ENCODE measurements around the gene PRSS53.
"Not testable (repeated sequence)": the region's sequence is repeated elsewhere in the genome, so short reads cannot be mapped to it uniquely, and the experiment has no call there.

PRSS53 gene

GRCh38 chr16:31107465-31107867 lies 18.7 kb upstream of the PRSS53 start:
- Histone ChIP-seq H3K27ac (ENCODE audit: low read length) (peak overlapping the region; percentile 71; the same call in 1 of the 2 replicates), H3K79me2 (ENCODE audit: insufficient read depth, low read length) (peaks cover 19% of the 10 kb centered on the region), H3K36me3 (ENCODE audit: insufficient read depth, low read length) (peaks cover 33% of the 10 kb centered on the region), H3K4me2 (ENCODE audit: insufficient read depth, low read length) (peak overlapping the region; percentile 87), H3K4me1 (ENCODE audit: insufficient read depth, low read length) (peaks cover 25% of the 10 kb centered on the region), H3K4me3 (ENCODE audit: low read depth in 1 of 2, low read length in 2 of 2) (peak overlapping the region; percentile 74 to 83; a peak in 3 of 4 replicates), H3K9ac (ENCODE audit: low read depth, low read length) (peak overlapping the region; percentile 85), H3K9me3 (ENCODE audit: insufficient read depth, low read length, severe bottlenecking) (no peaks in the 10 kb centered on the region), H4K20me1 (ENCODE audit: insufficient read depth, low read length) (no peaks in the 10 kb centered on the region), H2AFZ (ENCODE audit: low read depth, low read length) (peak overlapping the region; percentile 92), H3K27me3 (ENCODE audit: insufficient read depth, low read length, poor library complexity) (no peaks in the 10 kb centered on the region)
- no peak for DNase-seq
- TF ChIP-seq EZH2 (IDR thresholded peaks at IDR 0.05; ENCODE audit: borderline replicate concordance, low read depth, low read length, severe bottlenecking): no peak
- no peak for TF ChIP-seq CTCF (IDR thresholded peaks at IDR 0.05; ENCODE audit: borderline replicate concordance, extremely low read depth, low read length, poor library complexity, severe bottlenecking)
- no peak for ATAC-seq (ENCODE audit: insufficient read depth, low read depth)

DNA sequence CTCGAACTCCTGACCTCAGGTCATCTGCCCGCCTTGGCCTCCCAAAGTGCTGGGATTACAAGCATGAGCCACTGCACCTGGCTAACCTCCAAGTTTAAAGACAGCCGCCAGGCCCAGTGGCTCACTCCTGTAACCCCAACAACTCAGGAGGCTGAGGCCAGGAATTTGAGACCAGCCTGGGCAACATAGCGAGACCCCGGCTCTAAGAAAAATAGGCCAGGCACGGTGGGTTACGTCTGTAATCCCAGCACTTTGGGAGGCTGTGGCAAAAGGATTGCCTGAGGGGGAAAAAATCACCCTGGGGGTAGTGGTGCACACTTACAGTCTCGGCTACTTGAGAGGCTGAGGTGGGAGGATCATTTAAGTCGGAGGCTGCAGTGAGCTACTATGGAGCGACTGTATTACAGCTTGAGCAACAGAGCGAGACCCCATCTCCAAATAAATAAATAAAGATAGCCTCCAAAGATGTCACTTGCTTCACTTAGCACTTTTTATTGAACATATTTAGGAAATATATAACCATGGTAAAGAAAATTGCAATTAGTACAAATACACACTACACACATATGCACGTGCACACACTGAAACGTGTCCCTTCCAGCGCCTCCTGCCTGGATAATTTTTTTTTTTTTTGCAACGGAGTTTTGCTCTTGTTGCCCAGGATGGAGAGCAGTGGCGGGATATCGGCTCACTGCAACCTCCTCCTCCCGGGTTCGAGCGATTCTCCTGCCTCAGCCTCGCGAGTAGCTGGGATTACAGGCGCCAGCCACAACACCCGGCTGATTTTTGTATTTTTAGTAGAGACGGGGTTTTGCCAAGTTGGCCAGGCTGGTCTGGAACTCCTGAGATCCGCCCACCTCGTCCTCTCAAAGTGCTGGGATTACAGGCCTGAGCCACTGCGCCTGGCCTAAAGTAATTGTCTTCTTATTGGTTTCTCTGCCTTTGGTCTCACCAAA lies 18.0 kb upstream of the PRSS53 start:
- Histone ChIP-seq H3K4me2 (ENCODE audit: insufficient read depth, low read length) (peak overlapping the region; percentile 87), H4K20me1 (ENCODE audit: insufficient read depth, low read length) (no peaks in the 10 kb centered on the region), H3K27ac (ENCODE audit: low read length) (peak overlapping the region; percentile 71; the same call in 1 of the 2 replicates), H3K4me3 (ENCODE audit: low read depth in 1 of 2, low read length in 2 of 2) (no peak overlapping the region; a peak in 1 of 4 replicates), H3K9ac (ENCODE audit: low read depth, low read length) (peak overlapping the region; percentile 85; the same call in 1 of the 2 replicates), H2AFZ (ENCODE audit: low read depth, low read length) (peak overlapping the region; percentile 92), H3K36me3 (ENCODE audit: insufficient read depth, low read length) (peaks cover 26% of the 10 kb centered on the region), H3K79me2 (ENCODE audit: insufficient read depth, low read length) (peaks cover 19% of the 10 kb centered on the region), H3K4me1 (ENCODE audit: insufficient read depth, low read length) (peaks cover 25% of the 10 kb centered on the region), H3K9me3 (ENCODE audit: insufficient read depth, low read length, severe bottlenecking) (no peaks in the 10 kb centered on the region), H3K27me3 (ENCODE audit: insufficient read depth, low read length, poor library complexity) (no peaks in the 10 kb centered on the region)
- TF ChIP-seq CTCF (IDR thresholded peaks at IDR 0.05; ENCODE audit: borderline replicate concordance, extremely low read depth, low read length, poor library complexity, severe bottlenecking) (no peak), EZH2 (IDR thresholded peaks at IDR 0.05; ENCODE audit: borderline replicate concordance, low read depth, low read length, severe bottlenecking) (no peak)
- no peak for DNase-seq
- ATAC-seq (ENCODE audit: insufficient read depth, low read depth): no peak

- no peak overlapping the region for H3K9ac ChIP-seq (ENCODE audit: low read depth, low read length)
- H4K20me1 ChIP-seq (ENCODE audit: insufficient read depth, low read length): no peaks in the 10 kb centered on the region
- H3K4me3 ChIP-seq (ENCODE audit: low read depth in 1 of 2, low read length in 2 of 2): no peak overlapping the region
- no peaks in the 10 kb centered on the region for H3K9me3 ChIP-seq (ENCODE audit: insufficient read depth, low read length, severe bottlenecking)
- H2AFZ ChIP-seq (ENCODE audit: low read depth, low read length): no peak overlapping the region
- H3K36me3 ChIP-seq (ENCODE audit: insufficient read depth, low read length): peaks cover 16% of the 10 kb centered on the region
- peaks cover 25% of the 10 kb centered on the region for H3K4me1 ChIP-seq (ENCODE audit: insufficient read depth, low read length)
- DNase-seq (peak; percentile 52), ATAC-seq (ENCODE audit: insufficient read depth, low read depth) (no peak)
- TF ChIP-seq EZH2 (IDR thresholded peaks at IDR 0.05; ENCODE audit: borderline replicate concordance, low read depth, low read length, severe bottlenecking) (no peak), CTCF (IDR thresholded peaks at IDR 0.05; ENCODE audit: borderline replicate concordance, extremely low read depth, low read length, poor library complexity, severe bottlenecking) (peak; percentile 65)
- H3K27me3 ChIP-seq (ENCODE audit: insufficient read depth, low read length, poor library complexity): no peaks in the 10 kb centered on the region
- peaks cover 19% of the 10 kb centered on the region for H3K79me2 ChIP-seq (ENCODE audit: insufficient read depth, low read length)
- H3K27ac ChIP-seq (ENCODE audit: low read length): no peak overlapping the region
- no peak overlapping the region for H3K4me2 ChIP-seq (ENCODE audit: insufficient read depth, low read length)
Observed at GRCh38 chr16:31105677-31106213, 17.0 kb upstream of the PRSS53 start.

DNA sequence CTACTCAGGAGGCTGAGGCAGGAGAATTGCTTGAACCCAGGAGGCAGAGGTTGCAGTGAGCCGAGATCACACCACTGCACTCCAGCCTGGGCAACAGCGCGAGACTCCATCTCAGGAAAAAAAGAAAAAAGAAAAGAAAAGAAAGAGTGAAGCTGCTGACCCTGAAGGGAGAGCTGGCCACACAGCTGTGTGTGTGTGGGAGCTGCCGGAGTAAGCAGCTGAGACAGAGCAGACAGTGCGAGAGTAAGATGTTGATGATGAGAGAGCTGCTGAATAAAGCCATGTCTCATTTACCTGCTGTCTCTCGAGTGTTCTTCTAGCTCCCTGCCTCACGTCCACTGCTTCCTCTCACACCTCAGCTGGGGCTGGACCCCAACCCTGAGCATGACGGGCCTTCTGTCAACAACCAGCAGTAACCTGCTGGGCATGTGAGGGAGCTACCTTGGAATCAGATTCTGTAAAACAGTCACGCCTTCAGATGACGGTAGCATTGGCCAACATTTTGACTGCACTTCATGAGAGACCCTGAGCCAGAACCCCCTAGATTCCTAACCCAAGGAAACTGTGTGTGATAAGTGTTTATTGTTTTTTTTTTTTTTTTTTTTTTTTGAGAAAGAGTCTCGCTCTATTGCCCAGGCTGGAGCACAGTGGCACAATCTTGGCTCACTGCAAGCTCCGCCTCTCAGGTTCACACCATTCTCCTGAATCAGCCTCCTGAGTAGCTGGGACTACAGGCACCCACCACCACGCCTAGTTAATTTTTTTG lies 12.3 kb upstream of the PRSS53 start:
- not testable (repeated sequence) for H3K9me3 ChIP-seq (ENCODE audit: insufficient read depth, low read length, severe bottlenecking); H3K27ac ChIP-seq (ENCODE audit: low read length); H4K20me1 ChIP-seq (ENCODE audit: insufficient read depth, low read length); H3K27me3 ChIP-seq (ENCODE audit: insufficient read depth, low read length, poor library complexity); ATAC-seq (ENCODE audit: insufficient read depth, low read depth); H3K4me1 ChIP-seq (ENCODE audit: insufficient read depth, low read length); H3K4me3 ChIP-seq (ENCODE audit: low read depth in 1 of 2, low read length in 2 of 2); H3K36me3 ChIP-seq (ENCODE audit: insufficient read depth, low read length); H2AFZ ChIP-seq (ENCODE audit: low read depth, low read length); DNase-seq; H3K79me2 ChIP-seq (ENCODE audit: insufficient read depth, low read length); H3K4me2 ChIP-seq (ENCODE audit: insufficient read depth, low read length); H3K9ac ChIP-seq (ENCODE audit: low read depth, low read length)
